ENCODE data around the gene SIGLEC8. TPM values are rescaled to one million over a fixed set of nuclear protein-coding genes. Genes with fewer than 3 reads are reported as not detected.
"Not testable (repeated sequence)": the region's sequence is repeated elsewhere in the genome, so short reads cannot be mapped to it uniquely, and the experiment has no call there.

Gene SIGLEC8
- polyA plus RNA-seq, 3 donors, result 0.10 TPM; not detected in 2

- DNase-seq, result peak; percentile 38
Measured at GRCh38 chr19:51473009-51473707, 14.9 kb upstream of the SIGLEC8 start.

GRCh38 chr19:51472607-51473006 lies 14.4 kb upstream of the SIGLEC8 start:
- DNase-seq, result no peak

- DNase-seq, result no peak
Measured at GRCh38 chr19:51471527-51471926, 13.3 kb upstream of the SIGLEC8 start.

- DNase-seq, result no peak
Measured at GRCh38 chr19:51470966-51471365, 12.7 kb upstream of the SIGLEC8 start.

GRCh38 chr19:51469629-51470028 lies 11.4 kb upstream of the SIGLEC8 start:
- no peak for DNase-seq

- DNase-seq, result no peak
Measured at GRCh38 chr19:51469162-51469561, 10.9 kb upstream of the SIGLEC8 start.

- no peak for DNase-seq
Measured at GRCh38 chr19:51468545-51468920, 10.3 kb upstream of the SIGLEC8 start.

GRCh38 chr19:51467864-51468544 lies 9.8 kb upstream of the SIGLEC8 start:
- DNase-seq, result no peak

GRCh38 chr19:51466723-51467122 lies 8.5 kb upstream of the SIGLEC8 start:
- no peak for DNase-seq

- not testable (repeated sequence) for DNase-seq
Measured at GRCh38 chr19:51463976-51464581, 5.8 kb upstream of the SIGLEC8 start.

GRCh38 chr19:51462681-51463080 lies 4.4 kb upstream of the SIGLEC8 start:
- no peak for DNase-seq

GRCh38 chr19:51462276-51462675 lies 4.0 kb upstream of the SIGLEC8 start:
- DNase-seq, result no peak

- no peak for DNase-seq
Measured at GRCh38 chr19:51461723-51462161, 3.5 kb upstream of the SIGLEC8 start.

- no peak for DNase-seq
Measured at GRCh38 chr19:51460164-51460992, 2.1 kb upstream of the SIGLEC8 start.

GRCh38 chr19:51458899-51459505 lies 748 bp upstream of the SIGLEC8 start:
- no peak for DNase-seq

- no peak for DNase-seq
Measured at GRCh38 chr19:51457351-51458013, 772 bp downstream of the SIGLEC8 start.

GRCh38 chr19:51456541-51457290 lies 1.5 kb downstream of the SIGLEC8 start:
- no peak for DNase-seq

- DNase-seq, result no peak
Measured at GRCh38 chr19:51450730-51451307, 7.4 kb downstream of the SIGLEC8 start.

GRCh38 chr19:51448411-51449016 lies 9.7 kb downstream of the SIGLEC8 start:
- no peak for DNase-seq

GRCh38 chr19:51448011-51448410 lies 10.2 kb downstream of the SIGLEC8 start:
- no peak for DNase-seq

All from renal pelvis (tissue), 4 donors.